Testis (tissue), 2 donors: Measurements from ENCODE around the gene H3-3A.

Experiments
- POLR2A ChIP-seq: fragments of 450-650 bp; IDR thresholded peaks from one replicate; pipeline ENCODE4 v1.6.1; 2017; ENCODE audit warnings: antibody characterized with exemption, mild to moderate bottlenecking, moderate library complexity
- TF ChIP-seq, protein P1 (sequence below), 3 experiments: fragments of 450-650 bp in 2 of 3; fragments of 200-600 bp in 1 of 3; sonication (generic) in 1 of 3; IDR thresholded peaks; one replicate each; pipeline ENCODE4 v1.5.1; 2016 to 2019; ENCODE audit warnings: antibody characterized with exemption in 3 of 3, mild to moderate bottlenecking in 2 of 3, moderate library complexity in 1 of 3

DNA sequence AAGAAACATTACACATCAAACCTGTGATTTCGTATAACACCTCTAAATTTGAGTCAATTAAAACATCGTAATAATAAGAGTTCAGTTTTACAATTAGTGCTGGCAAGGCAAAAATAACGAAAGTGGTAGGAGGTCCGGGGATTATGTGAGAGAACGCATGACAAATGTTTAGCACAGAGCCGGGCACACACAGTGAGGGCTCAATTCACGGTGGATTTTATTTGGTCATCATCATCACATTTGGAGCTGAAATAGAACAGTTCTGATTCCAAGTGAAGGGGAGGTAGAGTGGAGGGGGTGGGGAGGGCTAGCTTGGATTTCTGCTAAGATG is 20.0 kb downstream of the H3-3A start:
- TF ChIP-seq, protein P1, sequence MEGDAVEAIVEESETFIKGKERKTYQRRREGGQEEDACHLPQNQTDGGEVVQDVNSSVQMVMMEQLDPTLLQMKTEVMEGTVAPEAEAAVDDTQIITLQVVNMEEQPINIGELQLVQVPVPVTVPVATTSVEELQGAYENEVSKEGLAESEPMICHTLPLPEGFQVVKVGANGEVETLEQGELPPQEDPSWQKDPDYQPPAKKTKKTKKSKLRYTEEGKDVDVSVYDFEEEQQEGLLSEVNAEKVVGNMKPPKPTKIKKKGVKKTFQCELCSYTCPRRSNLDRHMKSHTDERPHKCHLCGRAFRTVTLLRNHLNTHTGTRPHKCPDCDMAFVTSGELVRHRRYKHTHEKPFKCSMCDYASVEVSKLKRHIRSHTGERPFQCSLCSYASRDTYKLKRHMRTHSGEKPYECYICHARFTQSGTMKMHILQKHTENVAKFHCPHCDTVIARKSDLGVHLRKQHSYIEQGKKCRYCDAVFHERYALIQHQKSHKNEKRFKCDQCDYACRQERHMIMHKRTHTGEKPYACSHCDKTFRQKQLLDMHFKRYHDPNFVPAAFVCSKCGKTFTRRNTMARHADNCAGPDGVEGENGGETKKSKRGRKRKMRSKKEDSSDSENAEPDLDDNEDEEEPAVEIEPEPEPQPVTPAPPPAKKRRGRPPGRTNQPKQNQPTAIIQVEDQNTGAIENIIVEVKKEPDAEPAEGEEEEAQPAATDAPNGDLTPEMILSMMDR (IDR thresholded peaks at IDR 0.05), result no peak
- TF ChIP-seq POLR2A, result no peak
